GM12865 (cell line): ENCODE measurements around the gene GPR183.
A peak's percentile ranks its signal among the peaks of the same experiment; 100 is the strongest.

Source experiments
- DNase-seq: peaks from one replicate; pipeline ENCODE4 v3.0.0; 2010; ENCODE audit warnings: low read depth
- H3K4me3 ChIP-seq: 2 replicates; pipeline ENCODE4 v1.5.1; 2011; ENCODE audit warnings: mild to moderate bottlenecking, low read depth, low read length, control low read depth
- CTCF ChIP-seq: IDR thresholded peaks from 2 replicates; pipeline ENCODE4 v1.5.1; 2011; ENCODE audit warnings: low read length, control low read depth, low read depth, inconsistent platforms; ENCODE audit not compliant: insufficient read depth; ENCODE audit errors: missing control alignments

The GPR183 gene

GRCh38 chr13:99275093-99275469, 32.1 kb downstream of the GPR183 start:
- no peak for TF ChIP-seq CTCF
- H3K4me3 ChIP-seq = no peak overlapping the region
- peak; percentile 63 for DNase-seq

GRCh38 chr13:99273128-99273527, 34.1 kb downstream of the GPR183 start:
- H3K4me3 ChIP-seq = no peak overlapping the region
- DNase-seq = no peak
- TF ChIP-seq CTCF = no peak

- DNase-seq = no peak
- TF ChIP-seq CTCF = no peak
- H3K4me3 ChIP-seq = no peak overlapping the region
These were observed 34.7 kb downstream of the GPR183 start for GRCh38 chr13:99272481-99272880.

DNA sequence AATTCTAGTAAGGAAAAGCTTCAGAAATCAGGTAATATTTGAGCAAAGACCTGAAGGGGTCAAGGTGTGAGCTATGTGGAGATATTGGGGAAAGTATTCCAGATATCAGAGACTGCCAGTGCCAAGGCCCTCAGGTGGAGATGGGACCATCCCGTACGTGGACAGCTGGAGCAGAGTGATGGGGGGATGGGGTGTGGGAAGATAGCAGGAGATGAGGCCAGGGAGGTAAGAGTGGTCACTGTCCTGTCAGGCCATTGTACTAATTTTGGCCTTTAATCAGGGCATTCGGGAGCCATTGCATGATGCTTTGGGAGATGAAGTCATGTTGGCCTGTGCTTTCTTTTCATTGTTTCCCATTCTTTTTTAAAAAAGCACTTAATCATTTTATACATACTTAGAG, 36.0 kb downstream of the GPR183 start:
- no peak for DNase-seq
- H3K4me3 ChIP-seq = no peak overlapping the region
- TF ChIP-seq CTCF = no peak

DNA sequence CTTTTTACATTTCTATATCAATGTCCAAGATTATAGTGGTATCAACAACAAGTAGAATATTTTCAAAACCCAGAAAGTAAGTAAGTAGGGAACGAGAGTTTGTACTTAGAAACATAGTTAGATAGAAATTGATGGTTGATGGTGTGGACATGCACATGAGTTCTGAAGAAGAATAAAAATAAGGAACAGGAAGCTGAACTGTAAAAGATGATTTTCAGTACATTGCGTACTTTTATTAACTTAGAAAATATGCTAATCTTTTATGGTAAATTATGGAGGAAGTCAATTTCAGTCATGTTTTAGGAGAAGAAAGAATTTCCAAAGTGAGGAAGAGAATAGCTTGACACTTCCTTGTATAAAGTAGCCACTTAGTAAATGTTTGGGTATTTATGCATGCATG, 36.7 kb downstream of the GPR183 start:
- DNase-seq = no peak
- no peak for TF ChIP-seq CTCF
- H3K4me3 ChIP-seq = no peak overlapping the region

GRCh38 chr13:99269627-99270241, 37.5 kb downstream of the GPR183 start:
- no peak overlapping the region for H3K4me3 ChIP-seq
- peak; percentile 73 for TF ChIP-seq CTCF
- DNase-seq = peak; percentile 76

- no peak overlapping the region for H3K4me3 ChIP-seq
- TF ChIP-seq CTCF = no peak
- DNase-seq = no peak
These were observed 38.4 kb downstream of the GPR183 start for GRCh38 chr13:99268822-99269221.
